NT2/D1 (cell line): Measurements from ENCODE around the gene PRSS38.

ENCODE experiments used
- DNase-seq: peaks from one replicate; pipeline ENCODE4 v3.0.0-alpha.2; 2011; ENCODE audit warnings: low read depth, low spot score
- H3K27me3 ChIP-seq: 2 replicates; pipeline ENCODE4 v1.6.0; 2011; ENCODE audit warnings: mild to moderate bottlenecking; ENCODE audit not compliant: insufficient read length, insufficient read depth
- H3K36me3 ChIP-seq: 2 replicates; pipeline ENCODE4 v1.6.1; 2011; ENCODE audit warnings: mild to moderate bottlenecking, low read length, mixed read lengths; ENCODE audit not compliant: insufficient read depth, insufficient read length
- H3K4me1 ChIP-seq: 2 replicates; pipeline ENCODE4 v1.5.1; 2011; ENCODE audit not compliant: insufficient read depth, insufficient read length
- H3K4me3 ChIP-seq: 2 replicates; pipeline ENCODE4 v1.5.1; 2011; ENCODE audit warnings: low read depth; ENCODE audit not compliant: insufficient read length
- H3K9ac ChIP-seq: 2 replicates; pipeline ENCODE4 v1.6.0; 2011; ENCODE audit warnings: low read depth; ENCODE audit not compliant: insufficient read length
- H3K9me3 ChIP-seq: 2 replicates; pipeline ENCODE4 v1.5.1; 2011; ENCODE audit warnings: mild to moderate bottlenecking, low read length; ENCODE audit not compliant: insufficient read depth
- SUZ12 ChIP-seq: IDR thresholded peaks from 2 replicates; pipeline ENCODE4 v1.6.1; 2011; ENCODE audit not compliant: insufficient read length, insufficient read depth; ENCODE audit errors: extremely low read depth
- YY1 ChIP-seq: IDR thresholded peaks from 2 replicates; pipeline ENCODE4 v1.6.1; 2011; ENCODE audit not compliant: insufficient read length, insufficient read depth
- ZNF274 ChIP-seq: IDR thresholded peaks from 2 replicates; pipeline ENCODE4 v1.6.1; 2011; ENCODE audit warnings: mild to moderate bottlenecking, low read depth, low read length

Gene PRSS38

DNA sequence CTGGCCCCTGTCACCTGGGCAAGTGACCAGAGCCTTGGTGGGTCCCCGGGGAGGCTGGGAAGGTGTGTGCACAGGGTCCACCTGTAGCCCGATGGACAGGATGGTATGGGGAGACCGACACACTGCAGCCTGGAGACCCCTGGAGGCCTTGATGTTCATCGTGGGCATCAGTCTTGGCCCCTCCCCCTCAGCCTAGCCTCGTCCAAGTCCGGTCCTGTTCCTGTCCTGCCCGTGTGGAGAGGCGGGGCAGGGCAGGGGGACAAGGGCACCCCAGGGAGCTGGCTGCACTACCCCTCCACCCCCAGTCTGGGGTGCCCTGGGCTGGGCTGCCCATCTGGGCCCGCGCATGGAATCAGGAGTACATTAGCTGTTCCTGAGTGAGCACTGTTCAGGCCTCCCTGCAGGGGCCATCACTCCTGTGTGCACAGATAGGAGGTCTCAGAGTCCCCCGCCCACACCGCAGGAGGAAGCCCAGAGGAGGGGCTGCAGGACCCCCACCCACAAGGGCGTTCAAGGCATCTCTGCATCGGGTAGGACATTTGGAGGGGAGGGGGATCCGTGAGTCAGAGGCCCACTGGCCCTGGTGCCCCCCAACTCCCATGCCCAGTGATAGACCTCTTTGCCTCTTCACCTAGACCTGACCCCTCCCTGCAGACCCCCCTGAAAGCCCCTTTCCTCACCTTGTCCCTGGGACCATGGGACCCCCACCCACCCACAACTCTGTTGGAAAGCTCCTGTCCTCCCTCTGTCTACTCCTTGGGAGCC, 69.1 kb downstream of the PRSS38 start:
- peaks cover 2% of the 10 kb centered on the region for H3K27me3 ChIP-seq
- TF ChIP-seq YY1: no peak
- TF ChIP-seq ZNF274: no peak
- TF ChIP-seq SUZ12: no peak
- peaks cover 25% of the 10 kb centered on the region for H3K4me1 ChIP-seq
- H3K4me3 ChIP-seq: no peak overlapping the region
- H3K36me3 ChIP-seq: no peaks in the 10 kb centered on the region
- H3K9ac ChIP-seq: no peak overlapping the region
- no peaks in the 10 kb centered on the region for H3K9me3 ChIP-seq
- DNase-seq: no peak

DNA sequence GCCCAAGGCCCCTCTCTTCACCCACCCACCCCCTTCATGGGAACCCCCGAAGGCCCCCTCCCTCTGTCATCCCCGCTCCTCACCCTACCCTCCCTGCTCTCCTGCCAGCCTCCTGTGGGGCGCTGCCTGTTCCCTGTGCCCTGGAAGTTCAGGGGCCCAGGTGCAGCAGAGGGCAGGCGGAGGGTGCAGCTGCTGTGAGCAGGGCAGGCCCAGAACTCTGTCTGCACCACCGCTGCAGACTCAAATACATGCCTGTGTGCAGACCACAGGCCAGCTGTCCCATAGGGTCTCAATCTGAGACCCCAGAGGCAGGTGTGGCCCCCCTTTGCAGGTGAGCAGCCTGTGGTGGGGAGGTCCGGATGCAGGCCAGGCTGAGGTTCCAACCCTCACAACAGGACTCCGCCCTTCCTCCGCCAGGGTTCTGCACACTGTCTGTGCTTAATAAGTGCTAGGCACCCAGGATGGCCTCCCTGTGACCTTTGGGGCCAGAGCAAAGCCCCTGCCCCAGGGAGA, 69.7 kb downstream of the PRSS38 start:
- no peaks in the 10 kb centered on the region for H3K36me3 ChIP-seq
- TF ChIP-seq ZNF274 (no peak), YY1 (no peak), SUZ12 (no peak)
- H3K4me3 ChIP-seq: no peak overlapping the region
- DNase-seq: no peak
- H3K4me1 ChIP-seq: peaks cover 25% of the 10 kb centered on the region
- H3K9me3 ChIP-seq: no peaks in the 10 kb centered on the region
- peaks cover 1% of the 10 kb centered on the region for H3K27me3 ChIP-seq
- peak overlapping the region; percentile 51 for H3K9ac ChIP-seq

- no peak for TF ChIP-seq YY1
- TF ChIP-seq SUZ12: no peak
- no peak for TF ChIP-seq ZNF274
- no peak for DNase-seq
- Histone ChIP-seq H3K27me3 (no peaks in the 10 kb centered on the region), H3K36me3 (no peaks in the 10 kb centered on the region), H3K9ac (peak overlapping the region; percentile 51), H3K4me1 (peaks cover 25% of the 10 kb centered on the region), H3K4me3 (no peak overlapping the region), H3K9me3 (no peaks in the 10 kb centered on the region)
Observed at GRCh38 chr1:227885648-227886502, 70.4 kb downstream of the PRSS38 start.

- Histone ChIP-seq H3K9ac (no peak overlapping the region), H3K36me3 (no peaks in the 10 kb centered on the region), H3K4me1 (peaks cover 25% of the 10 kb centered on the region), H3K27me3 (no peaks in the 10 kb centered on the region), H3K9me3 (no peaks in the 10 kb centered on the region), H3K4me3 (peak overlapping the region; percentile 10)
- TF ChIP-seq SUZ12 (no peak), ZNF274 (no peak), YY1 (no peak)
- DNase-seq: no peak
Observed at GRCh38 chr1:227886503-227886961, 71.1 kb downstream of the PRSS38 start.

- H3K9ac ChIP-seq: peak overlapping the region; percentile 42
- peaks cover 31% of the 10 kb centered on the region for H3K4me1 ChIP-seq
- peak overlapping the region; percentile 31 for H3K4me3 ChIP-seq
- H3K36me3 ChIP-seq: no peaks in the 10 kb centered on the region
- no peaks in the 10 kb centered on the region for H3K27me3 ChIP-seq
- no peaks in the 10 kb centered on the region for H3K9me3 ChIP-seq
- no peak for DNase-seq
- no peak for TF ChIP-seq ZNF274
Observed at GRCh38 chr1:227886993-227887696, 71.7 kb downstream of the PRSS38 start.

- Histone ChIP-seq H3K9me3 (no peaks in the 10 kb centered on the region), H3K36me3 (no peaks in the 10 kb centered on the region), H3K9ac (peak overlapping the region; percentile 43), H3K27me3 (no peaks in the 10 kb centered on the region), H3K4me1 (peaks cover 36% of the 10 kb centered on the region), H3K4me3 (no peak overlapping the region)
- TF ChIP-seq SUZ12: no peak
- no peak for TF ChIP-seq ZNF274
- no peak for TF ChIP-seq YY1
- DNase-seq: no peak
Observed at GRCh38 chr1:227887697-227888403, 72.4 kb downstream of the PRSS38 start.
